Melanocyte of skin (primary cell): ENCODE results near the gene ERGIC1. TPM values are rescaled to one million over a fixed set of nuclear protein-coding genes. Genes with fewer than 3 reads are reported as not detected.

Source experiments
- small RNA-seq, 2 donors: library from RNA; depleted of rRNA; stranded (forward); fragments of <200 nt; gene quantifications; one replicate each; pipeline ENCODE3, GENCODE V24; 2012
- total RNA-seq, 2 donors: library from RNA; depleted of rRNA; stranded (reverse); fragments of >200 nt; gene quantifications; 2 replicates each; pipeline ENCODE4 v1.2.3, GENCODE V29; 2012

Gene ERGIC1, protein sequence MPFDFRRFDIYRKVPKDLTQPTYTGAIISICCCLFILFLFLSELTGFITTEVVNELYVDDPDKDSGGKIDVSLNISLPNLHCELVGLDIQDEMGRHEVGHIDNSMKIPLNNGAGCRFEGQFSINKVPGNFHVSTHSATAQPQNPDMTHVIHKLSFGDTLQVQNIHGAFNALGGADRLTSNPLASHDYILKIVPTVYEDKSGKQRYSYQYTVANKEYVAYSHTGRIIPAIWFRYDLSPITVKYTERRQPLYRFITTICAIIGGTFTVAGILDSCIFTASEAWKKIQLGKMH
- total RNA-seq, result 10 to 100 TPM; 43.4 to 72.9 TPM

DNA sequence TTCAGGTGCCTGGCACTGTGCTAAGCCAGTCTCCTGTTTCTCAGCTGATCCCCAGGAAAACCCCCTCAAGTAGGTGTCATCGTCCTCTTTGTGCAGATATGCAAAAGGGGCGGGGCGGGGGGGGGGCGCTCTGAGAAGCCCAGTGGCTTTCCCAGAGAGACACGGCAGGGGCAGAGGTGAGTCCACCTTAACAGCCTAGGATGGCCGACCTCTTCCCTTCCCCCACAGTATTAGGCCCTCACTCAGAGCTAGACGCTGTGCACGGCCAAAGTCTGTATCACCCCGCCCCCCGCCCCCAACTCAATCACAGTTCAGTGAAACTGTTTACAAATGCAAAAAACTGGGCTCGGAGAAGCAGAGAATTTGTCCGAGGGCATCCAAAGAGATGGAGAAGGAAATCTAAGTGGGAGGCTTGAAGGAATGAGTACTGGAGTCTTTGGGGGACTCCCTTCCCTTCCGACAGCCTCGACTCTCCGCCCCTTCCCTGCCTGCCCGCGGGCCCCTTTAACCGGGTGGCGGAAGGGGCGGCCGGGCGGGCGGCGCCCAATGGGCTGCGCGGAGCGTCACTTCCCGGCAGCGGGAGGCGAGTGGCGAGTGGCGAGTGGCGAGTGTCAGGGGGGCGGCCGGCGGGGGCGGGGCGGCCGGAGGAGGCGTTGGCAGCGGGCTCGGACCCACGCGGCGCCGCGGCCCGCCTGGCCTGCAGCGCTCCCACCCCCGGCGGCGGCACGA is at the start of gene ERGIC1:
Gene ERGIC1, plus strand, starts transcription at position 566 of the 729 bp plus-strand sequence. Its CDS starts 163 bp downstream, at position 729.

DNA sequence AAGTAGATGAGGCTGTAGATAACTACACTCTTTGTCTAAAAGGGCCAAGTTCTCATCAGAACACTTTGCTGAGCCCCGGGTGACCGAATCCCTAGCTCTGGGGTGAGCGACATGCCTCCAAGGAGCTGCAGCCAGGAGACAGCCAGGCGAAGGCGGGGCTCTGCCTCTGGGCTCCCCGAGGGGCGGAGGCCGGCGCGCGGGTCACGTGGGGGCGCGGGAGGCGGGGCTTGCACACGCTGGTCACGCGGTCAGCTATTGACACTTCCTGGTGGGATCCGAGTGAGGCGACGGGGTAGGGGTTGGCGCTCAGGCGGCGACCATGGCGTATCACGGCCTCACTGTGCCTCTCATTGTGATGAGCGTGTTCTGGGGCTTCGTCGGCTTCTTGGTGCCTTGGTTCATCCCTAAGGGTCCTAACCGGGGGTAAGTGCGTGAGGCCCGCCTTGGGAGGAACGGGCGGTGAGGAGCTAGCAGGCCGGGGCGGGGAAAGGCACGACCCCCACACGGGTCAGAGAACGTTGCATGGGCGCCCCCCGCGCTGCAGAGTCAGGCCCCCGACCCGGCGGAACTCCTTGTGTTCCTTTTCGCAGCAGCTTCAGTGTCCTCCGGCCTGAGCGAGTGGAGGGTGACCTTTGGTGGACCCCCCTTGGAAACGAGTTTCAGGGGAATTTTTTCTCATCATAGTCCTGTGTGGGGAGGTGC is 149.6 kb downstream of the ERGIC1 start, which contains the start of gene ATP6V0E1:
Gene ATP6V0E1, plus strand, starts transcription at position 230 of the 702 bp plus-strand sequence. Its CDS starts 90 bp downstream, at position 320.

Small RNAs within 50 kb of the gene (small RNA-seq; reads per million reads assigned to genes)
- gene AC022217.4, result 0 reads per million in 2 donors

Other genes with a start within 250 kb of the ERGIC1 start
- 1 to 10 TPM; 1.7 TPM for gene NEURL1B, start 193.0 kb upstream of the ERGIC1 start, total RNA-seq
- gene DUSP1, start 63.1 kb upstream of the ERGIC1 start, total RNA-seq, result 10 to 100 TPM; 11.7 to 19.6 TPM
- gene RPL26L1, start 125.2 kb downstream of the ERGIC1 start, total RNA-seq, result 10 to 100 TPM; 39.9 to 53.9 TPM
- gene ATP6V0E1, start 149.5 kb downstream of the ERGIC1 start, total RNA-seq, result 100 to 1,000 TPM; 192 to 232 TPM
- 10 to 100 TPM in 1 of 2 donors, 1 to 10 TPM in 1; 7.0 to 17.9 TPM for gene CREBRF, start 222.1 kb downstream of the ERGIC1 start, total RNA-seq